ENCODE data around the gene TNFRSF6B. TPM values are rescaled to one million over a fixed set of nuclear protein-coding genes. Genes with fewer than 3 reads are reported as not detected.

Gene TNFRSF6B
- total RNA-seq, 1 donor from 2014 or later = 7.1 TPM

- H3K27me3 ChIP-seq (ENCODE audit: control insufficient read depth, insufficient read depth, low read length) = no peaks in the 10 kb centered on the region
- H3K4me3 ChIP-seq (ENCODE audit: low read depth, low read length) = peak overlapping the region; percentile 77
- DNase-seq (ENCODE audit: low read depth) = no peak
- peaks cover 32% of the 10 kb centered on the region for H3K36me3 ChIP-seq (ENCODE audit: control insufficient read depth, insufficient read depth, low read length)
- TF ChIP-seq CTCF (IDR thresholded peaks at IDR 0.05; ENCODE audit: insufficient read depth, low read length, severe bottlenecking) = no peak
- no peak for FAIRE-seq
Measured at GRCh38 chr20:63708301-63709148, 12.1 kb downstream of the TNFRSF6B start.

GRCh38 chr20:63709149-63709527 lies 12.7 kb downstream of the TNFRSF6B start:
- DNase-seq (ENCODE audit: low read depth) (no peak), FAIRE-seq (no peak)
- no peak for TF ChIP-seq CTCF (IDR thresholded peaks at IDR 0.05; ENCODE audit: insufficient read depth, low read length, severe bottlenecking)
- H3K4me3 ChIP-seq (ENCODE audit: low read depth, low read length) = no peak overlapping the region
- H3K36me3 ChIP-seq (ENCODE audit: control insufficient read depth, insufficient read depth, low read length) = peaks cover 30% of the 10 kb centered on the region
- no peaks in the 10 kb centered on the region for H3K27me3 ChIP-seq (ENCODE audit: control insufficient read depth, insufficient read depth, low read length)

- TF ChIP-seq CTCF (IDR thresholded peaks at IDR 0.05; ENCODE audit: insufficient read depth, low read length, severe bottlenecking) = no peak
- FAIRE-seq (no peak), DNase-seq (ENCODE audit: low read depth) (no peak)
- Histone ChIP-seq H3K36me3 (ENCODE audit: control insufficient read depth, insufficient read depth, low read length) (peaks cover 20% of the 10 kb centered on the region), H3K27me3 (ENCODE audit: control insufficient read depth, insufficient read depth, low read length) (no peaks in the 10 kb centered on the region), H3K4me3 (ENCODE audit: low read depth, low read length) (no peak overlapping the region)
Measured at GRCh38 chr20:63711085-63711645, 14.7 kb downstream of the TNFRSF6B start.

GRCh38 chr20:63712191-63712590 lies 15.7 kb downstream of the TNFRSF6B start:
- DNase-seq (ENCODE audit: low read depth) (no peak), FAIRE-seq (no peak)
- H3K27me3 ChIP-seq (ENCODE audit: control insufficient read depth, insufficient read depth, low read length) = no peaks in the 10 kb centered on the region
- peaks cover 15% of the 10 kb centered on the region for H3K36me3 ChIP-seq (ENCODE audit: control insufficient read depth, insufficient read depth, low read length)
- no peak for TF ChIP-seq CTCF (IDR thresholded peaks at IDR 0.05; ENCODE audit: insufficient read depth, low read length, severe bottlenecking)
- no peak overlapping the region for H3K4me3 ChIP-seq (ENCODE audit: low read depth, low read length)

- peaks cover 12% of the 10 kb centered on the region for H3K36me3 ChIP-seq (ENCODE audit: control insufficient read depth, insufficient read depth, low read length)
- no peaks in the 10 kb centered on the region for H3K27me3 ChIP-seq (ENCODE audit: control insufficient read depth, insufficient read depth, low read length)
- no peak for FAIRE-seq
Measured at GRCh38 chr20:63714858-63715257, 18.4 kb downstream of the TNFRSF6B start.

More at GRCh38 chr20:63714858-63715257, 18.4 kb downstream of the TNFRSF6B start:
- no peak for TF ChIP-seq CTCF (IDR thresholded peaks at IDR 0.05; ENCODE audit: insufficient read depth, low read length, severe bottlenecking)
- no peak overlapping the region for H3K4me3 ChIP-seq (ENCODE audit: low read depth, low read length)
- no peak for DNase-seq (ENCODE audit: low read depth)
